GM06990 (cell line): ENCODE results near the gene QSER1.
A peak's percentile ranks its signal among the peaks of the same experiment; 100 is the strongest.

Experiments used
- DNase-seq: peaks from one replicate; pipeline ENCODE4 v3.0.0-alpha.2; 2011; ENCODE audit not compliant: insufficient read length; ENCODE audit errors: extremely low read depth
- H3K27me3 ChIP-seq: replicated peaks from 2 replicates; pipeline ENCODE4 v1.6.0; 2011; ENCODE audit warnings: low read length; ENCODE audit not compliant: control insufficient read depth, insufficient read depth
- H3K36me3 ChIP-seq: 2 replicates; pipeline ENCODE4 v1.5.1; 2011; ENCODE audit warnings: low read length; ENCODE audit not compliant: control insufficient read depth, insufficient read depth
- H3K4me3 ChIP-seq: replicated peaks from 2 replicates; pipeline ENCODE4 v1.5.1; 2011; ENCODE audit warnings: low read depth, mild to moderate bottlenecking, control low read depth, low read length
- TF ChIP-seq, protein P1 (sequence below): IDR thresholded peaks from 2 replicates; pipeline ENCODE4 v1.5.1; 2011; ENCODE audit warnings: low read length, control low read depth, mild to moderate bottlenecking, inconsistent platforms; ENCODE audit not compliant: insufficient read depth, poor library complexity, severe bottlenecking

Gene QSER1

DNA sequence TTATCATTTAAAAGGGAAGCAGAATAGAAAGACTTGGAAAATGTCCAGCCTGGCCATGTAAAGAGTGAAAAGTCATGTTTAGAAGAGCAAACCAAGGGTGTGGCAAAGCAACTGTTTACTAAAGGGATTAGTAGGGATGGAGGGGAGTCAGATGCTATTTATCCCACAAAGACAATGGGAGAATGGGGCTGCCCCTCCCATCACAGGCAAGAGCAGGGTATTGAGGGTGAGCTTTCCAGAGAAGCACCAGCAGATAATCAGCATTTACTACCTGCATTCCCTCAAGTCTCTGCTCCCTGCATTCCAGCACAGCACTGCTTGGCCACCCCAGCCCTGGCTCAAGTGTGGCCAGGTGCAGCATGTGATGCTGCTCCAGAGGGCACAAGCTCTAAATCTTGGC, 18.5 kb upstream of the QSER1 start:
- no peak for DNase-seq
- H3K36me3 ChIP-seq: no peaks in the 10 kb centered on the region
- TF ChIP-seq, protein P1, sequence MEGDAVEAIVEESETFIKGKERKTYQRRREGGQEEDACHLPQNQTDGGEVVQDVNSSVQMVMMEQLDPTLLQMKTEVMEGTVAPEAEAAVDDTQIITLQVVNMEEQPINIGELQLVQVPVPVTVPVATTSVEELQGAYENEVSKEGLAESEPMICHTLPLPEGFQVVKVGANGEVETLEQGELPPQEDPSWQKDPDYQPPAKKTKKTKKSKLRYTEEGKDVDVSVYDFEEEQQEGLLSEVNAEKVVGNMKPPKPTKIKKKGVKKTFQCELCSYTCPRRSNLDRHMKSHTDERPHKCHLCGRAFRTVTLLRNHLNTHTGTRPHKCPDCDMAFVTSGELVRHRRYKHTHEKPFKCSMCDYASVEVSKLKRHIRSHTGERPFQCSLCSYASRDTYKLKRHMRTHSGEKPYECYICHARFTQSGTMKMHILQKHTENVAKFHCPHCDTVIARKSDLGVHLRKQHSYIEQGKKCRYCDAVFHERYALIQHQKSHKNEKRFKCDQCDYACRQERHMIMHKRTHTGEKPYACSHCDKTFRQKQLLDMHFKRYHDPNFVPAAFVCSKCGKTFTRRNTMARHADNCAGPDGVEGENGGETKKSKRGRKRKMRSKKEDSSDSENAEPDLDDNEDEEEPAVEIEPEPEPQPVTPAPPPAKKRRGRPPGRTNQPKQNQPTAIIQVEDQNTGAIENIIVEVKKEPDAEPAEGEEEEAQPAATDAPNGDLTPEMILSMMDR: no peak
- H3K4me3 ChIP-seq: no peak overlapping the region
- H3K27me3 ChIP-seq: no peaks in the 10 kb centered on the region; the same call in 1 of the 2 replicates

DNA sequence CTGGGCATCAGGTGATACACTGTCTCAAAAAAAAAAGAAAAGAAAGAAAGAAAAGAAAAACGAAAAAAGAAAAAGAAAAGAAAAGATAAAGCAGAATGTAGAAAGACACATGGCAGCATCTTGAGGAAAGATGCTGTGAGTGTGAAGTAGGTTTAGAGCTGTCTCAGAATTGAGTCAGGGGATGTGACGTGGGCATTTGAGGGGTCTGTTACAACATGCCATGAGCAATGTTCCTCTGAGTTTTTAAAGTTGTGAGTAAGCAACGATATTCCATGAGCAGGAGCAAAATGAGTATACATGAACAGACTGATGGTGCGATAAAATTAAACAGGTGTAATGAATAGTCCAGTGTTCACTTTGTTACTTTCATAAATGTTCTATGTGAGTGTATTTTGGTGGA, 11.3 kb upstream of the QSER1 start:
- no peak for DNase-seq
- Histone ChIP-seq H3K36me3 (no peaks in the 10 kb centered on the region), H3K27me3 (no peaks in the 10 kb centered on the region), H3K4me3 (no peak overlapping the region)
- TF ChIP-seq, protein P1: no peak

GRCh38 chr11:32883421-32883820, 9.2 kb upstream of the QSER1 start:
- no peaks in the 10 kb centered on the region for H3K36me3 ChIP-seq
- TF ChIP-seq, protein P1: no peak
- no peaks in the 10 kb centered on the region for H3K27me3 ChIP-seq
- no peak for DNase-seq
- H3K4me3 ChIP-seq: no peak overlapping the region

- Histone ChIP-seq H3K36me3 (no peaks in the 10 kb centered on the region), H3K27me3 (no peaks in the 10 kb centered on the region), H3K4me3 (no peak overlapping the region)
- TF ChIP-seq, protein P1: no peak
- no peak for DNase-seq
Observed at GRCh38 chr11:32884023-32884422, 8.6 kb upstream of the QSER1 start.

- Histone ChIP-seq H3K4me3 (no peak overlapping the region), H3K27me3 (no peaks in the 10 kb centered on the region), H3K36me3 (no peaks in the 10 kb centered on the region)
- DNase-seq: no peak
- TF ChIP-seq, protein P1: peak; percentile 63
Observed at GRCh38 chr11:32884770-32885384, 7.7 kb upstream of the QSER1 start.

DNA sequence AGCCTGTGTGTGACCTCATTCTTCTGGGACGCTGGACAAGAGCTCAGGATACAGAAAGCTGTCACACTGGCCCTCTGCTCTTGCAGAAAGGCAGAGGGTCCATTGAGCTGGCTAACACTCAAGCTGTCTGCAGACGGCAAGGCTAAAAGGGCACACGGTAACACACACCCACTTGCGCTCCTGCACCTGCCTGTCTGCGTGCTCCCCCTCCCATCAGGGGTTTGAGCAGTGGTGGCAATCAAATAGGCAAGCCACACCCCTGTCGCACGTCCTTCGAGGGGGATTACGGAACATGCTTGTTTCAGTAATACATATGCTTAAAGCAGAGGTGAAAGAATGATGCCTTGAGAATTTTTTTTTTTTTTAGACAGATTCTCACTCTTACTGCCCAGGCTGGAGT, 7.1 kb upstream of the QSER1 start:
- no peaks in the 10 kb centered on the region for H3K27me3 ChIP-seq
- TF ChIP-seq, protein P1: no peak
- no peak for DNase-seq
- H3K4me3 ChIP-seq: no peak overlapping the region
- H3K36me3 ChIP-seq: no peaks in the 10 kb centered on the region
